Smooth muscle cell (in vitro differentiated cells): ENCODE measurements around the gene DTNB. TPM values are rescaled to one million over a fixed set of nuclear protein-coding genes. Genes with fewer than 3 reads are reported as not detected.

Source experiments
- DNase-seq: peaks from one replicate; lab custom pipeline; 2025; ENCODE audit not compliant: unreplicated experiment; lab: John Stamatoyannopoulos, UW
- H2AFZ ChIP-seq: fragments of 200-600 bp; sonication (generic); 2 replicates; pipeline ENCODE4 v1.6.0; 2016; ENCODE audit warnings: antibody characterized with exemption, low read depth, mild to moderate bottlenecking
- H3F3A ChIP-seq: fragments of 200-600 bp; sonication (generic); 2 replicates; pipeline ENCODE4 v1.6.0; 2017; ENCODE audit warnings: antibody characterized with exemption, low read depth
- H3K27ac ChIP-seq: fragments of 200-600 bp; sonication (generic); 2 replicates; pipeline ENCODE4 v1.5.1; 2016; ENCODE audit warnings: low read depth, mild to moderate bottlenecking
- H3K27me3 ChIP-seq: fragments of 200-600 bp; sonication (generic); 2 replicates; pipeline ENCODE4 v1.6.1; 2016; ENCODE audit warnings: low read depth, mild to moderate bottlenecking
- H3K36me3 ChIP-seq: fragments of 200-600 bp; sonication (generic); 2 replicates; pipeline ENCODE4 v1.5.1; 2016; ENCODE audit warnings: low read depth
- H3K4me1 ChIP-seq: fragments of 200-600 bp; sonication (generic); 2 replicates; pipeline ENCODE4 v1.5.1; 2016; ENCODE audit warnings: low read depth
- H3K4me2 ChIP-seq: fragments of 200-600 bp; sonication (generic); 2 replicates; pipeline ENCODE4 v1.6.0; 2016; ENCODE audit warnings: mild to moderate bottlenecking
- H3K4me3 ChIP-seq: fragments of 200-600 bp; sonication (generic); 2 replicates; pipeline ENCODE4 v1.5.1; 2016; ENCODE audit warnings: mild to moderate bottlenecking
- H3K79me2 ChIP-seq: fragments of 200-600 bp; sonication (generic); 2 replicates; pipeline ENCODE4 v1.6.0; 2016; ENCODE audit warnings: low read depth, mild to moderate bottlenecking
- H3K9ac ChIP-seq: fragments of 200-600 bp; sonication (generic); 2 replicates; pipeline ENCODE4 v1.6.0; 2016; ENCODE audit warnings: low read depth
- H3K9me3 ChIP-seq: fragments of 200-600 bp; sonication (generic); replicated peaks from 2 replicates; pipeline ENCODE4 v1.5.1; 2016; ENCODE audit warnings: low read depth
- H4K20me1 ChIP-seq: fragments of 200-600 bp; sonication (generic); 2 replicates; pipeline ENCODE4 v1.6.0; 2016; ENCODE audit warnings: low read depth
- CTCF ChIP-seq: fragments of 200-600 bp; sonication (generic); IDR thresholded peaks from 2 replicates; pipeline ENCODE4 v1.5.1; 2017; ENCODE audit warnings: borderline replicate concordance, mild to moderate bottlenecking, antibody characterized with exemption; ENCODE audit not compliant: insufficient read depth, poor library complexity, severe bottlenecking
- WGBS: methylation state at CpG from one replicate; pipeline ENCODE4 v1.1.7; 2016; ENCODE audit warnings: low lambda C conversion rate; 5-methylcytosine and 5-hydroxymethylcytosine counted together
- polyA plus RNA-seq: library from polyadenylated mRNA; unstranded; fragments of >200 nt; fragmentation: Nextera tagmentation; extraction: Ambion mirVana; gene quantifications from 2 replicates; pipeline ENCODE4 v1.2.1, GENCODE V29; 2016
- total RNA-seq: library from RNA; depleted of rRNA; stranded (reverse); fragments of >200 nt; gene quantifications from 2 replicates; pipeline ENCODE4 v1.2.3, GENCODE V29; 2014

Gene DTNB
- total and polyA plus RNA-seq, 2 experiments from 2014 or later: 4.9 to 5.4 TPM

- Histone ChIP-seq H3K4me1 (peaks cover 11% of the 10 kb centered on the region), H3K79me2 (no peaks in the 10 kb centered on the region), H3K27me3 (no peaks in the 10 kb centered on the region), H3K27ac (no peak overlapping the region), H4K20me1 (no peaks in the 10 kb centered on the region), H3F3A (no peaks in the 10 kb centered on the region), H2AFZ (no peak overlapping the region), H3K36me3 (no peaks in the 10 kb centered on the region), H3K4me2 (peak overlapping the region; percentile 70), H3K4me3 (no peak overlapping the region), H3K9ac (no peak overlapping the region), H3K9me3 (no peaks in the 10 kb centered on the region)
- DNase-seq: no peak
- WGBS: 50% methylated on average over 4 of the region's 4 CpGs
- TF ChIP-seq CTCF: no peak
These were observed 145.2 kb downstream of the DTNB start for GRCh38 chr2:25528173-25528572.

- Histone ChIP-seq H3F3A (no peaks in the 10 kb centered on the region), H3K9me3 (no peaks in the 10 kb centered on the region), H4K20me1 (no peaks in the 10 kb centered on the region), H3K4me3 (no peak overlapping the region), H3K4me2 (no peak overlapping the region), H3K27me3 (no peaks in the 10 kb centered on the region), H3K79me2 (no peaks in the 10 kb centered on the region), H3K36me3 (no peaks in the 10 kb centered on the region), H3K9ac (no peak overlapping the region), H2AFZ (no peak overlapping the region), H3K4me1 (peaks cover 9% of the 10 kb centered on the region), H3K27ac (no peak overlapping the region)
- 85% methylated on average over 5 of the region's 5 CpGs for WGBS
- DNase-seq: no peak
- TF ChIP-seq CTCF: no peak
These were observed 148.9 kb downstream of the DTNB start for GRCh38 chr2:25524507-25524906.

GRCh38 chr2:25523060-25523459, 150.3 kb downstream of the DTNB start:
- Histone ChIP-seq H3K36me3 (no peaks in the 10 kb centered on the region), H3K4me3 (no peak overlapping the region), H3K4me1 (peaks cover 4% of the 10 kb centered on the region), H3K9ac (no peak overlapping the region), H3K79me2 (no peaks in the 10 kb centered on the region), H2AFZ (no peak overlapping the region), H3F3A (no peaks in the 10 kb centered on the region), H4K20me1 (no peaks in the 10 kb centered on the region), H3K27ac (no peak overlapping the region), H3K9me3 (no peaks in the 10 kb centered on the region), H3K27me3 (no peaks in the 10 kb centered on the region), H3K4me2 (no peak overlapping the region)
- no peak for TF ChIP-seq CTCF
- WGBS: 93% methylated on average over 4 of the region's 4 CpGs
- no peak for DNase-seq

GRCh38 chr2:25521665-25522387, 151.6 kb downstream of the DTNB start:
- Histone ChIP-seq H3K9ac (no peak overlapping the region), H3K27me3 (no peaks in the 10 kb centered on the region), H4K20me1 (no peaks in the 10 kb centered on the region), H2AFZ (peak overlapping the region; percentile 9), H3K4me1 (peaks cover 4% of the 10 kb centered on the region), H3K9me3 (no peaks in the 10 kb centered on the region), H3K4me3 (peak overlapping the region; percentile 32), H3K79me2 (no peaks in the 10 kb centered on the region), H3K4me2 (peak overlapping the region; percentile 75), H3K27ac (no peak overlapping the region), H3K36me3 (no peaks in the 10 kb centered on the region), H3F3A (no peaks in the 10 kb centered on the region)
- no peak for DNase-seq
- 35% methylated on average over 10 of the region's 10 CpGs for WGBS
- TF ChIP-seq CTCF: peak; percentile 74
